GM18508 (cell line): ENCODE measurements around the gene SLIT1.
"Not testable (repeated sequence)": the region's sequence is repeated elsewhere in the genome, so short reads cannot be mapped to it uniquely, and the experiment has no call there.

ENCODE experiments used
- ATAC-seq: cut with Tn5 transposase; IDR thresholded peaks from one replicate; pipeline ENCODE4 v1.9.1; 2021; ENCODE audit warnings: moderate number of reproducible peaks; ENCODE audit not compliant: insufficient read depth, unreplicated experiment

SLIT1 gene

DNA sequence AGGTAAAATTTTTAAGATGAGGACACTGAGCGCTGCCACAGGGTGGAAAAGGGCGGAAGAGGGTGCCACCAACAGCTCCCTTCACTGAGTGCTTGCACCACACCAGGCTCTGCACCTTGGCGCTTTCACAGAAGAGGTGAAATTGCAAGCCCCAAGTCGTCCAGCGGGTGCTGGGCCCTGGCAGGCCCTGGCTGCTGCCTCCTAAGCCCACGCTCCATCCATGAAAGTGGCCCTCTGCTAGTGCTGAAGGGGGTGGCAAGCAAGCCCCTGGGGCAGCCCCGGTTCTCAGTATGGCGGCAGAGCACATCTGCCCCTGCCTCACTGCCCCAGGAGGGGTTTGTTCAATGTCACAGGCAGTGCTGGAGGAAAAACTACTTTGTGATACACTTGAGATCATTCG lies 95.1 kb downstream of the SLIT1 start:
- no peak for ATAC-seq

DNA sequence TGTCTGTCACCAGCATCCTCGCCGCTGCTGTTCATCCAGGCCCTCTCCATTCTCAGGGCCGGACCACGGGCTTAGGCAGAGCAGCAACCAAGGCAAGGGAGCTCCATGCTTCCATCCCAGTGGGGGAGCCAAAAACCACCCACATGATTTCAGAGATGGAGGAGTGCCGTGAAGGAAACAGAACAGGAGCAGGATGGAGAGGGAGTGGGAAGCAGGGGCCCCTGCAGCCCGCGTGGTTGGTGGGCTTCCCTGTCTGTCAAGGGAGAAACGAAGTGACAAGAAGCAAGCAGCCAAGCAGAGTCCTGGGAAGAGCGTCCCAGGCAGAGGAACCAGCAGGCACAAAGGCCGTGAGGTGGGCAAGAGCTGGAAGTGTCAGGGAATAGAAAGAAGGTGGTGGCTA lies 95.7 kb downstream of the SLIT1 start:
- no peak for ATAC-seq

DNA sequence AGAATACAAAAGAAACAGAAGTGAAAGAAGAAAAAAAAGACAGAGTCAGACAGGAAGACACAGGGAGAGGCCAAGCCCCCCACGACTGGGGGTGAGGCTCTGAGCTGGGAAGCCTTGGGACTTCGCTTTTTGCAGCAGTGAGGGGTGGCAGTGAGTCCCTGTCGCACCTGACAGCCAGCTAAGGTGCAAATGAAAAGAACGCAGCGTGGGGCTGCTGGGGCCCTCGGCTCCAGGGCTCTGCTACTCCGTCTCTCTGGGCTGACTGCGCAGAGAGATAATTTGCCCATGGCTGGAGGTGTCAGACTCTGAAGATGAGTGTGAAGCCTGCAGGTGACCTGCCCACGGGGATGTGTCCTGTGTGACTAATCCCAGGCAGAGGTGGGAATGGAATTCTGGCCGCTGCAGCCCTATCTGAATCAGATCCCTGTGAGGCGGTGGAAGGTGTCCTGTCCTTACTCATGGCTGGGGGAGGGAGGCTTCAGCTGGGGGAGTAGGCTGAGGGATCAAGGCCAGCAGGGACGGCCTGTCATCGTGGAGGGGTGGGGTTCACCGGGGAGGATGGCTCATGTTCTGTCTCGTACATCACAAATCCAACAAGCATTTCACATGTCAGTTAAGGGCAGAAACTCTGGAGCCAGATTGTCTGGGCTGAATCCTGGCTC lies 96.4 kb downstream of the SLIT1 start:
- ATAC-seq, result no peak

DNA sequence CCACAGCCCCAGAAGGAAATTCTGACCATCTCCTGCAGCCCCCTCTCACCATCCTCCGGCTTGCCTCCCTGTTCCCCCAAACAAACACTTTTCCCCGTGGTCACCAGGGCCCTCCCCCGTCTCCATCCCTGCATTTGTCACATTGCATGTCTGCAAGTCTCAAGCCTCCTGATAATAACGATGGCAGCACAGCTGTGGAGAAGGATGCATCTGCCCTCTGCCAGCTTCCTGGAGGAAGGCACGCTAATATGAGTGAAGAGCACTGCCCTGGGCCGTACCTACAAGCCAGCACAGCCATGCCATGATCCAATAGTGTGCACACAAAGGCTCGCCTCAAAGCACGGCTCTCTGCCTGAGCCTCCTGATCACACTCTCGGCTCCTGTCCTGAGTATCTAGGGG lies 98.5 kb downstream of the SLIT1 start:
- no peak for ATAC-seq

DNA sequence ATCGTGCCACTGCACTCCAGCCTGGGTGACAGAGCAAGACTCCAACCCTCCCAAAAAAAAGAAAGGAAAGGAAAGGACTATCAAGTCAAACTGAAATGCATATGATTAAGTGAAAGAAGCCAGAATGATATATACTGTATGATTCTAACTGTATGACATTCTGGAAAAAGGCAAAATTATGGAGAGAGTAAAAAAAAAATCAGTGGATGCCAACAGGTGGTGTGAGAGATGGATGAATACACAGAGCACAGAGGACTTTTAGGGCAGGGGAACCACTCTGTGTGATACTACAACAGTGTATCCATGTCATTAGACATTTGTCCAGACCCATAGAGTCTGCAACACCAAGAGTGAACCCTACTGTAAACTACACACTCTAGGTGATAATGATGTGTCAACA lies 99.2 kb downstream of the SLIT1 start:
- ATAC-seq, result no peak

DNA sequence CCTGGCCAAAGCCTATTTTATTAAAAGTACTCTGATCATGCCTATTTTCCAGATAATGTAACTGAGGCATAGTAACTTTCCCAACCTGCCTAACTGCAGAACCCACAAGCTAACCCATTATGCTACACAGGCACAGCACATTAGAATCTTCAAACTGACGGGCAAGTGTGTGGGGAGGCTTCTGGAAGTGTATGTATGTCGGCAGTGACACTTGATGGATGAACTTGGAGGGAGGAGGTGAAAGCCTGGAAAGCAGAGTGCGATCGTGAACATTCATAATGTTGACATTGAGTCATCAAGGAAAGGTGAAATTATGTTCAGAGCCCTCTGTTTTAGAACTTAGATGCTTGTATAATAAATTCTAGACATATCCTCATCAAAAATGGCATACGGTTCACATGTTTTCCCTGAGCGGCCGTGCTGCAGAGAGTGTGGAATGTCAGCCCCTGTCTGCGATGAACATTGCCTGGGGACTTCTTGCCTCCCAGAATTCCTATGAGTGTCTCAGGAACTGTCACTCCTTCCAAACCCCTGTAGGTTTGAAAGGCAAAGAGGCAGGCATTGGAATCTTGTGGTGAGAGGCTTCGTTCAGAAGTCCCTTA lies 102.4 kb downstream of the SLIT1 start:
- ATAC-seq, result no peak

DNA sequence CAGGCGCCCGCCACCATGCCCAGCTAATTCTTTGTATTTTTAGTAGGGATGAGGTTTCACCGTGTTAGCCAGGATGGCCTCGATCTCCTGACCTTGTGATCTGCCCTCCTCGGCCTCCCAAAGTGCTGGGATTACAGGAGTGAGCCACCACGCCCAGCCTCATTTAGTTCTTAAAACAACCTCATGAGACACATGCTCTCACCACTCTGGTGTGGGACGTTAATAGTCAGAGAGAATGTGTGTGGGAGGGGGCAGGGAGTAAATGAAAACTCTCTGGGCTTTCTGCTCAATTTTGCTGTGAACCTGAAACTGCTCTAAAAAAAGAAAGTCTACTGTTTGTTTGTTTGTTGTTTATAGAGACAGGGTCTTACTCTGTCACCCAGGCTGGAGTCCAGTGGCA lies 103.2 kb downstream of the SLIT1 start:
- ATAC-seq, result not testable (repeated sequence)

DNA sequence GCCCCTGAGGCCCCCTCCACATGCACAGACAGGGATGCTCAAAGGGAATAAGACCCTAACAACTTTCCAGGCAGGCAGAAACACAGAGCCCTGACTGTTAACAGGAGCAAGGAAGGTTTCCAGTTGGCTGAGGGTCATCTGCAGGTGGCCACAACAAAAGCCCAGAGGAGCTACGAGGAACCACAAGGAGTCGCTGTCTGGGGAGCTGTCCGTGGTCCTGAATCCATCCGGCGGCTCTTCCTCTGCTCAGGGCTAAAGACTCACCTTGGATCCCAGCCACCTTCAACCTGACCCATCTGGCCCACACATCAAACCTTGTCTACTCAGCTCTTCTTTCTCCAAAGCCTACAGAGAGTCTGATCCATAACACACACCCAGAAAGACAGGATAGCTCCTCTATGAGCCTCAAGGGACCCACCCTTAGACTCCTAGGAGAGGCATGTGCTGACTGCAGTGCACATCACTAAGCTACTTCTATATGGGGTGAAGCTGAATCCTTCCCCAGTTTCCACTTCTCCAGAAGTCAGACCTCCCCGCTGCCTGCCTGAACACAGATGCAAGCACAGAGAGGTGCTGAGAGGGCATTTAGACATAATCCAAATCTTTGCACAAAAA lies 104.0 kb downstream of the SLIT1 start:
- no peak for ATAC-seq

DNA sequence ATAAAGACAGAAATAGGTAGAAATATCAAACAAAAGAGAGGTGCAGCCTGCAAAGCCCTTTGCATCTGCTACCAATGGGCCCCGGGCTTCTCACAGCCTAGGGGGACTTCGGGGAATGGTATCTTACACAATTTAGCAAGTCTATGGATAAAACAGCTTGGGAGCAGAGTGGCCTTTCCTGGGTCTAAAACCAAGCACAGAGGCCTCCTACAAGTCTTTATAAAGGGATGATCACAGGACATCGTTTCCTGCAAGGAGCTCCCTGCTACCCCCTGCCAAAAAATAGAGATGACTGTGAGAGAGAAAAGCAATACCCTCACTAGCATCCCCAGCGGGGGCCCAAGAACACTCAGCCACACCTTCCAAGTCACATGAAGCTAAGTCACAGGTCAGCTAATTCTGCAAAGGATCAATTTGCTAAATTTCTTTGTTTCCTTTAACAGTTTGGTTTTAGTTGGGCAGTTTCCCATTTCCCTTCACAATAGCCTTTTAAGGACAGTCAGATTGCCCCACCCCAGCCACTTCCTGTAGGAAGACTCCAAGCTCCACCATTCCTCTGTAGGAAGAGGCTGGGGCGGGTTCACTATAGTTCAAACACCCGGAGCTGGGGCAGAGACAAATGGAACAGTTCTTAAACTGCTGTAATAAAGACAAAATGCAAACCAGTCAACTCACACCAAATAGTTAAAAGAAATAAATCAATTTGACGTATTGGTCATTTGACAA lies 105.5 kb downstream of the SLIT1 start:
- ATAC-seq, result no peak

DNA sequence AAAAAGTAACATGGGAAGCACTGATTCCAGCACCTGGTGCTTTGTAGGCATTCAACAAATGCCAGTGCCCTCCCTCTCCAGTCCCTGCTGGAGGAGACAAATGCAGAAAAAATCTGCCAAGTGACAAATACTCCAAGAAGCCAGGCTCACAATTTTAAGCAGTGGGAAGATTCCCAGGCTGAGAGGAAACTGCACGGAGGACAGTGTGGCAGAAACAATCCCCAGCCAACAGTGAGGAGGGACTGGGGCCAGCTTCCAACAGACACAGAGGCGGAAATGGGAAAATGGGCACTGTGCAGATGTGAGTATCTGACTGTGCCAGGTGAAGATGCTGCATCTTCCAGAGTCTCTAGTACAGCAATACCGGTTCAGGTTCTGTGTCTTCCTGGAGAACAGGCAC lies 106.3 kb downstream of the SLIT1 start:
- ATAC-seq, result no peak

DNA sequence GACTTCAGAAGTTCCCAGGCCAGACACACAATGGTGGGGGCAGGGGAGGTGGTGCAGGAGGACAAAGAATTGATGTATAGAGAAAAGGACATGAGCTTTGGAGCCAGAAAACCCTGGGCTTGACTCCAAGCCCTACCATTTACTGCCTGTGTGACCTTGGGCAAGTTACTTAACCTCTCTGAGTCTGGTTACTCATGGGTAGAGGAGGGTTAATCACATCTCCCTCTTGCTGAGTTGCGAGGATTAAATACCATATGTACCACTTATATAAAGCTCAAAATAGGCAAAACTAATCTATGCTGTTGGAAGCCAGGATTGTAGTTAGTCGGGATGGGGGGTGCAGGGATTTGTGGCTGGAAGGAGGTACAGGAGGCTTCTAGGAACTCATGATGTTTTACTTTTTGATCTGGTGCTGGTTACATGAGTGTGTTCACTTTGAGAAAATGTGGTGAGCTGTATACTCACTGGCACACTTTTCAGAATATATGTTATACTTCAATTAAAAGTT lies 106.8 kb downstream of the SLIT1 start:
- no peak for ATAC-seq

DNA sequence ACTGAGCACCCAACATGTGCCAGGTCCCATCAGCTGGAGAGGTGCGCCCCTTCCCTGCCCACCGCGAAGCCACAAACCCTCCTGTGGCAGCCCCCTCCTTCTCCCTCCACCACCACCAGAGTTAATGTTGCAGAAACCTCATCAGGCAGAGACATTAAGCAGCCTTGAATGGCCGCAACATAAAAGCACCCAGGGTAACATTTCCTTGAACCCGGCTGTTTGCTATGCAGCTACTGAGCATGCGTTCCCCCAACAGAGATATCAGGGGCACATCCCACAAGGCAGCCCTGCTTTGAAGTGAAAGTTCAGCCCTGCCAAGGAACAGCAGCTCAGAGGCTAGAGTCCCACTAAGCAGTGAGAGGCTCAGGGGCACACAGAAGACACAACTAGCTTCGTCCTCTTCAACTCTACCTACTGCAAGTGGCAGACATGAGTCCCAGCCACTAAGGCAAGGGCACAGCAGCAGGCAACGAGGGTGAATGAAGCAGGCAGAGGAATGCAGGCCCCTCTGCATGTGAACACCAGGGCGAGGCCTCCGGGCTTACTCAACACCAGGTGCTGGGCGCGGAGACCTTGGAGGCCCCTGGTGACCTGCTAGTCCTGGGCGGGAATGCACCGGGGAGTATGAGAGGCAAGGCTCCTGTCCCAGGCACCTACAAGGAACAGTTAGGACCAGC lies 107.4 kb downstream of the SLIT1 start:
- no peak for ATAC-seq

DNA sequence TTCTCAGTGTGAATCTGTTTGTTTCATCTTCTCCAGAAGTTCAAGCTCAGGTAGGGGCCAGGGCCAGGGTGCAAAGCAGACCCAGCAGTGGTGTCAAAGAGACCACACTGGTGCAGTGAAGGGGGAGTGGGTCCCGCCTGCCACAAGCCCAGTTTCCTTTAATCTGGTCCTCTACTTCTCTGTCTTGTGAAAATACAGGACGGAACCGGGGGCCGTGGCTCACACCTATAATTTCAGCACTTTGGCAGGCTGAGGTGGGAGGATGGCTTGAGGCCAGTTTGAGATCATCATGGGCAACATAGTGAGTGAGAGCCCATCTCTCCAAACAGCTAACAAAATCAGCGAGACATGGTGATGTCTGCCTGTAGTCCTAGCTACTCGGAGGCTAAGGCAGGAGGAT lies 109.0 kb downstream of the SLIT1 start:
- no peak for ATAC-seq

DNA sequence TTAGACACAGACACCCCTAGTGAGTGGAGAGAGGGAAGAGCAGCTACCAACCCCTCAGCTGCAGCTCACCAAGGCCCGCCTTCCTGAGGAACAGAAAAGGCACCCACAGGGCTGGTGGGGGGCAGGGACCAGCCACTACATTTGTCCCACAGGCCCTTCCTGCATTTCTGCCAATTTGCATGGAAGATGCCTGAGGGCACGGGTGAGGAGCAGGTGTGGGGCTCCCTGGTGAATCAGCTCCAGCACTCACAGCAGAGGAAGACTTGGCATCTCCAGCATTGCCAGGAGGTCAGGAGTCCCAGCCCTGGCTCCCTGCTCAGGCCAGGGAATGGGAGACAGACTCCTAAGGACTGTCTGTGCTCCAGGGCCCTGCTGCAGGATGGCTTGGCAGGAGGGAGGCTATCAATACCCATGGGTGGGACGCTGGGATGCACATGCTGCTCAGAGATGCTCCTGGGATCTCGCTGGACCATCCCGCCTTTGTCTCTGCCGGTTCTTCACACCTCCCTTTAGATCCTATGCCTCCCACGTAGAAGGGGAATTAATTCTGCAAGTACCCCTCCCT lies 109.7 kb downstream of the SLIT1 start:
- no peak for ATAC-seq

DNA sequence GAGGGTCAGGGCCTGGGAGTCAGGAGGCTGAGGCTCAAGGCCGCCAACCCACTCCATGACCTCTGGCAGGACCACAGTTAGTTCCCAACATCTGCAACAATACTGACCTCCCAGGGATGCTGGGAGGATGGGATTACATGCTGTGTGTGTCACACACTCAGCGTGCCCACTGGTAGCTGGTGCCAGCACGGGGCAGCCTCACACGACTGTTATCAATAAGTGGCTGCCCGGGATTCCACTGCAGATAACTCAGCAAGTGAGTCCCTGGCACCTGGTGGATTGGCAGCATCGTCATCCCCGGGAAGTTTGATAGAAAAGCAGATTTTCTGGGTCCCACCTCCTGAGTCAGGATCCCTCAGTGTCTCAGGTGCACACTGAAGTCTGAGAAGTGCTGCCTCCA lies 110.3 kb downstream of the SLIT1 start:
- ATAC-seq, result no peak

DNA sequence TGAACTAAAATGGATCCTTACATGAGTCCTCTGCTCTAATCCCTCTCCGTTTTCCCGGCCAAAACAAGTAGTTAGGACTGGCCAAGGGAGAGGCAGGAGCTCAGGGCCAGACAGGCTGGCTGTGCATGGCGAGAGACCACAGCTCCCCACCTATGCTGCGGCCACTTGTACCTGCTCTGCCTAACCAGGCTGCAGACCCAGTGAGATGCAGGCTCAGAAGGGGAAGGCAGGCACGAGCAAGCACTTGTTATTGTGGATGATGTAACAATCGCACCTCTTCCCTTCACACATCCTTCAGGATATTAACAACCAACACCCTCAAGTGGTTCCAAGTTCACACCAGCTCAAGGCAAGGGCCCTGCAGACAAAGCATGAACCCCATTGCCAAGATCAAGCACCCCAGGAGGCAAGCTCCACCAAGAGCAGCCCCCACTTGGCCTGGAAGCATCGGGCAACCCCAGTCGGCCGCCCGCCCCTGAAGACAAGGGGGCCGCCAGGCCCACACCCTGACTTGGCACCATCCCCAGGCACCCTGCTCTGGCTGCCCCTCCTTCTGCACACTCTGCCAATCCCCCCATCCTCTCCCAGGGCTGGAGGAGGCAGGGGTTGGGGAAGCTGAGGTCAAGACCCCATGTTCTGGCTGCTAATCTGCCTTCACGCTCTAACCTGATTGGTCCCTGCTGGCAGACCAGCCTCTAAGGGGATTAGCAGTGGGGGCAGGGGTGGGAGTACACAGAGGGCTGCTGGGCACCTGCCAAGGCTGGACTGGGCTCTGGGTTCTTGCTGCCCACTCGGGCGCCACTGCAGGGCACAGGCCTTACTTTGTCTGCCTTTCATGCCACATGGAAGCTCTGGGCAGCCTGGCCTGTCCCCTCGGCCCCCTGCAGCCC lies 111.3 kb downstream of the SLIT1 start:
- no peak for ATAC-seq

DNA sequence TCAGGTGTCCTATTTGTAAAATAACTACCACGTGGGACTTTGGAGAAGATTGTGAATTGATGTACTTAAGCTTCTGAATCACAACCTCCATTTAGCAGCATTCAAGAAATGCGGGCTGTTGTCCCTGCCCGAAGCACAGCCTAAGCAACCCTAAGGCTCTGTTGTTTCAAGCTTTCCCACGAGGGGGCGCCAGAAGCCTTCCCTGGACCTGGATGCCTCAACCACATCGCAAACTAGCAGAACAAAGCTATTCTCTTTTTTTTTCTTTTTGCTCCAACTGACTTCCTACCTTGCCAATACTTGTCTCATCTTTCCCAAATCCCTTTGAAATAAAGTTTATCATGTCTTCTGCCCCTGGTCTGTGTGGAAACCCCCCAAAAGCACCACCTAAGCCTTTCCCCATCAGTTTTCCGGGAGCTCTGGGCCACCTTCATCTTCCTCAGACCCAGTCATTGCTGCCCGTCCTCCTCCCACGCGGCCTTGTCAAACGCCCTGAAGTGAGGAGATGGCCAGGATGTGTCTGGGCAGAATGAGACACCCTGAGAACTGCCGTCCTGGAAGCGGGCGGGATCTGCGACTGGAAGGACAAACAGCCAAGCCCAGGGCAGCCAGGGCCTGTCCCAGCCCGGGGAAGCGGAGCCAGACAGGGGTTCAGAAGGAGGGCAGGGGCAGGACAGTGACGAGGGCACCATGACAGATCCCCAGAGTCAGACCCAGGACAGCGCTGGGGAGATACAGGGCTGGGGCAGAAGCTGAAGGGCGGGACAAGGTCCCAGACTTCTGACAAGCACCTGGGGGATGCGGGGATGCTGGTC lies 112.7 kb downstream of the SLIT1 start:
- ATAC-seq, result no peak

DNA sequence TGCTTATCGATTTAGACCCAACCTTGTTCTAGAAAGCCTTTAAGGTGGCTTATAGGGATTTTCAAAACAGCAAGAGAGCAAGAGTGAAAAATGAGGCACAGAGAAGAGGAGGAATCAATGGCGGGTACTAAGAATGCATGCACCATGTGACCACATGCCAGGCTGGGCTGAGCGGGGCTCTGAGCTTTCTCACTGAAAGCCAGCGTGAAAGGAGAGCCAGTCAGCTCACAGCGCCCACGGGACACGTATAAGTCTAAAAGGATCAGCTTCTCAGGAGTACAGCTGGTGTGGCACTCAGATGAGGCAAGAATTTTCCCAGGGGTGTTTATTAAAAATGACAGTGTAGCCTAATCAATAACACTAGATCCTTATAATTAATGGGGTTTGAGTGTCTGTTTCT lies 114.3 kb downstream of the SLIT1 start:
- no peak for ATAC-seq
